Measurements from ENCODE around the gene LACTB.
"Not testable (repeated sequence)": the region's sequence is repeated elsewhere in the genome, so short reads cannot be mapped to it uniquely, and the experiment has no call there.

LACTB gene

GRCh38 chr15:63103416-63103815 lies 18.2 kb upstream of the LACTB start:
- TF ChIP-seq GLIS3 (CRISPR knock-in tag; IDR thresholded peaks at IDR 0.05) (no peak), BACH2 (CRISPR knock-in tag; IDR thresholded peaks at IDR 0.05; ENCODE audit: borderline replicate concordance) (no peak), PPARA (CRISPR knock-in tag; IDR thresholded peaks at IDR 0.05; ENCODE audit: borderline replicate concordance) (no peak), ZNF8 (CRISPR knock-in tag; IDR thresholded peaks at IDR 0.05) (no peak), ZFP30 (CRISPR knock-in tag; IDR thresholded peaks at IDR 0.05) (no peak), OSR1 (CRISPR knock-in tag; IDR thresholded peaks at IDR 0.05) (no peak), POU6F1 (CRISPR knock-in tag; IDR thresholded peaks at IDR 0.05; ENCODE audit: borderline replicate concordance, low read depth) (no peak), ISL1 (CRISPR knock-in tag; IDR thresholded peaks at IDR 0.05) (no peak), ESRRG (CRISPR knock-in tag; IDR thresholded peaks at IDR 0.05) (no peak), RARB (CRISPR knock-in tag; IDR thresholded peaks at IDR 0.05) (no peak), PATZ1 (CRISPR knock-in tag; IDR thresholded peaks at IDR 0.05; ENCODE audit: borderline replicate concordance) (no peak), CSRNP3 (CRISPR knock-in tag; IDR thresholded peaks at IDR 0.05) (no peak), ZNF70 (CRISPR knock-in tag; IDR thresholded peaks at IDR 0.05) (no peak), CSDC2 (CRISPR knock-in tag; IDR thresholded peaks at IDR 0.05) (no peak), CREB5 (CRISPR knock-in tag; IDR thresholded peaks at IDR 0.05; ENCODE audit: low read depth) (no peak), ZNF565 (CRISPR knock-in tag; conservative IDR thresholded peaks at IDR 0.05; ENCODE audit: low read depth) (no peak), TOX (CRISPR knock-in tag; IDR thresholded peaks at IDR 0.05; ENCODE audit: borderline replicate concordance) (no peak), SNAI2 (CRISPR knock-in tag; IDR thresholded peaks at IDR 0.05) (no peak)
- no peak for ATAC-seq

GRCh38 chr15:63104727-63105126 lies 16.9 kb upstream of the LACTB start:
- TF ChIP-seq CSRNP3 (CRISPR knock-in tag; IDR thresholded peaks at IDR 0.05): no peak
- no peak for TF ChIP-seq ZFP3 (CRISPR knock-in tag; IDR thresholded peaks at IDR 0.05)
- no peak for TF ChIP-seq TOX (CRISPR knock-in tag; IDR thresholded peaks at IDR 0.05; ENCODE audit: borderline replicate concordance)
- no peak for TF ChIP-seq ARNTL (CRISPR knock-in tag; IDR thresholded peaks at IDR 0.05; ENCODE audit: borderline replicate concordance, low read depth)
- TF ChIP-seq ZNF70 (CRISPR knock-in tag; IDR thresholded peaks at IDR 0.05): no peak
- no peak for TF ChIP-seq ESRRG (CRISPR knock-in tag; IDR thresholded peaks at IDR 0.05)
- TF ChIP-seq ZNF565 (CRISPR knock-in tag; conservative IDR thresholded peaks at IDR 0.05; ENCODE audit: low read depth): no peak
- TF ChIP-seq SNAI2 (CRISPR knock-in tag; IDR thresholded peaks at IDR 0.05): no peak
- TF ChIP-seq OSR1 (CRISPR knock-in tag; IDR thresholded peaks at IDR 0.05): no peak
- TF ChIP-seq ZC3H10 (CRISPR knock-in tag; IDR thresholded peaks at IDR 0.05): no peak
- TF ChIP-seq CREB5 (CRISPR knock-in tag; IDR thresholded peaks at IDR 0.05; ENCODE audit: low read depth): no peak
- no peak for TF ChIP-seq TSHZ2 (CRISPR knock-in tag; IDR thresholded peaks at IDR 0.05)
- TF ChIP-seq ZNF8 (CRISPR knock-in tag; IDR thresholded peaks at IDR 0.05): no peak
- no peak for TF ChIP-seq PATZ1 (CRISPR knock-in tag; IDR thresholded peaks at IDR 0.05; ENCODE audit: borderline replicate concordance)
- no peak for TF ChIP-seq CSDC2 (CRISPR knock-in tag; IDR thresholded peaks at IDR 0.05)
- no peak for TF ChIP-seq TCF4 (CRISPR knock-in tag; IDR thresholded peaks at IDR 0.05; ENCODE audit: borderline replicate concordance)
- no peak for TF ChIP-seq ISL1 (CRISPR knock-in tag; IDR thresholded peaks at IDR 0.05)
- TF ChIP-seq ZFP30 (CRISPR knock-in tag; IDR thresholded peaks at IDR 0.05): no peak
- ATAC-seq: no peak

- not testable (repeated sequence) for ATAC-seq
These were observed 16.3 kb upstream of the LACTB start for GRCh38 chr15:63105354-63105753.

Measured in SK-N-SH treated with all-trans-retinoic acid at 6 μM for 48 hours (cell line).